HEK293T (cell line): ENCODE results near the gene PCED1B.
"Not testable (repeated sequence)": the region's sequence is repeated elsewhere in the genome, so short reads cannot be mapped to it uniquely, and the experiment has no call there.

Experiments
- CTCF ChIA-PET: fragments of 350-600 bp; formaldehyde crosslinking; extraction: SDS; loops from one replicate; lab custom pipeline; 2021; ENCODE audit warnings: antibody characterized with exemption, inconsistent platforms; lab: Yijun Ruan, JAX
- POLR2A ChIA-PET: fragments of 350-600 bp; formaldehyde crosslinking; extraction: SDS; loops from one replicate; lab custom pipeline; 2020; ENCODE audit warnings: antibody characterized with exemption, inconsistent platforms; lab: Yijun Ruan, JAX
- DNase-seq: peaks from one replicate; pipeline ENCODE4 v3.0.0; 2012; ENCODE audit warnings: mixed read lengths; ENCODE audit errors: extremely low spot score
- ARNT ChIP-seq: fragments of 450-650 bp; IDR thresholded peaks from 2 replicates; pipeline ENCODE4 v1.6.1; 2017; ENCODE audit warnings: mild to moderate bottlenecking
- BHLHE40 ChIP-seq: fragments of 450-650 bp; IDR thresholded peaks from 2 replicates; pipeline ENCODE4 v1.6.1; 2016; ENCODE audit warnings: mild to moderate bottlenecking, moderate library complexity, borderline replicate concordance
- CTBP1 ChIP-seq: fragments of 450-650 bp; IDR thresholded peaks from 2 replicates; pipeline ENCODE4 v1.6.1; 2016; ENCODE audit warnings: borderline replicate concordance
- ELF4 ChIP-seq: fragments of 450-650 bp; IDR thresholded peaks from 2 replicates; pipeline ENCODE4 v1.6.1; 2017; ENCODE audit warnings: antibody characterized with exemption
- FOXA1 ChIP-seq: fragments of 450-650 bp; IDR thresholded peaks from 2 replicates; pipeline ENCODE4 v1.6.1; 2016; ENCODE audit warnings: mild to moderate bottlenecking
- FOXK2 ChIP-seq: fragments of 450-650 bp; IDR thresholded peaks from 2 replicates; pipeline ENCODE4 v1.6.1; 2016; ENCODE audit warnings: mild to moderate bottlenecking
- FOXM1 ChIP-seq: fragments of 450-650 bp; IDR thresholded peaks from 2 replicates; pipeline ENCODE4 v1.6.1; 2017; ENCODE audit warnings: mild to moderate bottlenecking, borderline replicate concordance
- HDGF ChIP-seq: fragments of 450-650 bp; IDR thresholded peaks from 2 replicates; pipeline ENCODE4 v1.6.1; 2017; ENCODE audit warnings: antibody characterized with exemption, borderline replicate concordance
- L3MBTL2 ChIP-seq: fragments of 450-650 bp; conservative IDR thresholded peaks from 2 replicates; pipeline ENCODE4 v1.6.1; 2016; ENCODE audit warnings: mild to moderate bottlenecking
- LEF1 ChIP-seq: fragments of 450-650 bp; IDR thresholded peaks from 2 replicates; pipeline ENCODE4 v1.6.1; 2017; ENCODE audit warnings: mild to moderate bottlenecking, borderline replicate concordance
- NFRKB ChIP-seq: fragments of 450-650 bp; IDR thresholded peaks from 2 replicates; pipeline ENCODE4 v1.6.1; 2016; ENCODE audit warnings: mild to moderate bottlenecking, moderate library complexity
- SP1 ChIP-seq: fragments of 450-650 bp; IDR thresholded peaks from 2 replicates; pipeline ENCODE4 v1.6.1; 2017
- SUZ12 ChIP-seq: fragments of 450-650 bp; IDR thresholded peaks from 2 replicates; pipeline ENCODE4 v1.6.1; 2016; ENCODE audit warnings: mild to moderate bottlenecking
- TARDBP ChIP-seq: fragments of 450-650 bp; IDR thresholded peaks from 2 replicates; pipeline ENCODE4 v1.6.1; 2016
- ZNF384 ChIP-seq: fragments of 450-650 bp; IDR thresholded peaks from 2 replicates; pipeline ENCODE4 v1.6.1; 2016
- TF ChIP-seq, protein P1 (sequence below): fragments of 450-650 bp; IDR thresholded peaks from 2 replicates; pipeline ENCODE4 v1.6.1; 2016

The PCED1B gene

DNA sequence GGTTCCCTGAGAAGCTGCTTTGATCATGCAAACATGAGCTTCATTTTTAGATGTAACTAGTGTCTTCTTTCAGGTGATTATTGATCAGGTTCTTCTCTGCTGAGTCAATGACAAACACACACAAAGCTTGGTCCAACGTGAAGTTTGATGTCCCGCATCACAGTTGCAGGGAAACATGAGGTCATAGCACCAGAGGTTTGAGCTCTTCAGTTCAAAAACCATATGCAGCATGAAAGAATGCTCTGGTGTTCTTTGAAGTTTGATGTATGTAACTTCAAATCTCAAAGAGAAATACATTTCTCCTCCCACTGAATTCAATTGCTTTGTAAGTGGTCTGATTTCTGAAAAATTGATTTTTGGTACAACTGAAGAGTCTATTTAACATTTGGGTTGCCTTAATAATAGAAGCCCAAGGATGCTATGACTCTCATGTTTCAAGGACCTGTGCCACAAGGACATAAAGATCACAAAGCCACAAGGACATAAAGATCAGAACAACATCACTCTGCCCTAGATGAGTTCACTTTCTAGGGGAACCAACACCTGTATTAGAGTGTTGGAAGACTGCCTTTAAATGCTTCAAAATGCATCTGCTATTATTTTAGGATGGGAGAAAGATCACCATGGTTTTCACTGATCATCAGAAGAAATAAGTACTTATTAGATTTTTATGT, 31.4 kb downstream of the PCED1B start:
- POLR2A ChIA-PET = no interaction called here
- CTCF ChIA-PET = no interaction called here
- no peak for DNase-seq

GRCh38 chr12:47111392-47111778, 32.0 kb downstream of the PCED1B start:
- TF ChIP-seq BHLHE40 = no peak
- no peak for TF ChIP-seq ARNT
- no peak for TF ChIP-seq ELF4
- TF ChIP-seq L3MBTL2 = no peak
- TF ChIP-seq HDGF = no peak
- no peak for TF ChIP-seq FOXM1
- no peak for TF ChIP-seq SUZ12
- no peak for TF ChIP-seq NFRKB
- no peak for TF ChIP-seq FOXK2
- TF ChIP-seq, protein P1, sequence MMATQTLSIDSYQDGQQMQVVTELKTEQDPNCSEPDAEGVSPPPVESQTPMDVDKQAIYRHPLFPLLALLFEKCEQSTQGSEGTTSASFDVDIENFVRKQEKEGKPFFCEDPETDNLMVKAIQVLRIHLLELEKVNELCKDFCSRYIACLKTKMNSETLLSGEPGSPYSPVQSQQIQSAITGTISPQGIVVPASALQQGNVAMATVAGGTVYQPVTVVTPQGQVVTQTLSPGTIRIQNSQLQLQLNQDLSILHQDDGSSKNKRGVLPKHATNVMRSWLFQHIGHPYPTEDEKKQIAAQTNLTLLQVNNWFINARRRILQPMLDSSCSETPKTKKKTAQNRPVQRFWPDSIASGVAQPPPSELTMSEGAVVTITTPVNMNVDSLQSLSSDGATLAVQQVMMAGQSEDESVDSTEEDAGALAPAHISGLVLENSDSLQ = no peak
- no peak for TF ChIP-seq ZNF384
- TF ChIP-seq FOXA1 = no peak
- TF ChIP-seq CTBP1 = no peak
- no peak for TF ChIP-seq LEF1
- TF ChIP-seq SP1 = no peak
- TF ChIP-seq TARDBP = no peak
- no peak for DNase-seq
- ChIA-PET CTCF (no interaction called here), POLR2A (no interaction called here)

More for the DNA sequence above, 31.4 kb downstream of the PCED1B start:
- TF ChIP-seq L3MBTL2 (no peak), FOXA1 (no peak), ARNT (no peak), ELF4 (no peak), SUZ12 (no peak), NFRKB (no peak), LEF1 (no peak), HDGF (no peak), SP1 (no peak)
- TF ChIP-seq, protein P1 = no peak

GRCh38 chr12:47111854-47112253, 32.4 kb downstream of the PCED1B start:
- ChIA-PET CTCF (no interaction called here), POLR2A (no interaction called here)
- TF ChIP-seq NFRKB (no peak), FOXA1 (no peak), FOXK2 (no peak), BHLHE40 (no peak), SP1 (no peak), LEF1 (no peak), ELF4 (no peak), TARDBP (no peak), ZNF384 (no peak), SUZ12 (no peak), ARNT (no peak), HDGF (no peak), L3MBTL2 (no peak)
- TF ChIP-seq, protein P1 = no peak
- DNase-seq = no peak

DNA sequence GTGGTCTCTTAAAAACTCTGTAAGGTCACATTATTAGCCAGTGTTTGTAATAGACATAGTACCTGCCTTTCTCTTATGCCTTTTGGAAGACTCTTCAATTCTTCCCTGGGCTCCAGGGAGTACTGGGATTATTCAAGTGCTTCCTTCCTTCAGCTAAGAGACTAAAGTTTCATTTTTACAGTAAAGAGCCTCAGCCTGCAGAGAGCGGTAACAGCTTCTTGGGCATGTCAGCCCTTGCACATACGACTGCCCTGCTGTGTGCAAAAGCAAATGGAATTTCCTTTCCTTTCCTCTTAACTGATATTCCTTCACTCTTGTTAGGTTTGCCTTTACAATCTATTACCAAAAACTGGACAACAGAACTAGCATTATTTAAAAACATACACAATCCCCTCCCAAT, 33.3 kb downstream of the PCED1B start:
- DNase-seq = no peak
- POLR2A ChIA-PET = no interaction called here
- TF ChIP-seq CTBP1 (no peak), BHLHE40 (no peak), FOXA1 (no peak), TARDBP (no peak), ARNT (no peak), SP1 (no peak), NFRKB (no peak), ZNF384 (no peak), SUZ12 (no peak), LEF1 (no peak), ELF4 (no peak), L3MBTL2 (no peak), FOXK2 (no peak)
- TF ChIP-seq, protein P1 = no peak
- CTCF ChIA-PET = no interaction called here

DNA sequence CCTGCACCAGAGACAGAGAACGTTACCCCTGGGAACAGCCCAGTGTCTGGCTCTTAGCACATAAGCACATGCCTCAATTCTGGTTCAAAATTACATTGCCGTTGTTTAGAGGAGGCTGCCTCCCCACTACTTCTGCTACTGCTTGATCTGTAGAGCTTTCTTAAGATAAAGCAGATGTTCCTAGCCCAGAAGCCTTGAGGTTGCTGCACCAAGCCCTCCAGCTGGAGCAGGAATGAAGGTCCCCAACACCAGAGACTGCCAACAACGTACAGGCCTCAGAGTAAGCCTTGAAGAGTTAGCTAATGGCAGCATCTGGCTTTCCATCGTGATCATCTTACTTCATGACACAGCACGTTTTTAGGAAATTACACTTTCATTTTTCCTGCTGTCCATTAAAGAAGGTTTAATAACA, 35.1 kb downstream of the PCED1B start:
- TF ChIP-seq ARNT (no peak), NFRKB (no peak), FOXM1 (no peak), HDGF (no peak), LEF1 (no peak), SP1 (no peak), FOXK2 (no peak), CTBP1 (no peak), FOXA1 (no peak), TARDBP (no peak), ELF4 (no peak), ZNF384 (no peak), L3MBTL2 (no peak), SUZ12 (no peak)
- TF ChIP-seq, protein P1 = no peak
- POLR2A ChIA-PET = no interaction called here
- no peak for DNase-seq
- CTCF ChIA-PET = no interaction called here

GRCh38 chr12:47117305-47117704, 37.9 kb downstream of the PCED1B start:
- CTCF ChIA-PET, DNase-seq, POLR2A ChIA-PET: not testable (repeated sequence)
